HAP-1 (cell line): ENCODE data around the gene YWHAH.

ENCODE experiments used
- DNase-seq, 2 experiments: peaks; one replicate each; pipeline ENCODE4 v3.0.0-alpha.2; 2016 to 2020; ENCODE audit warnings: low spot score in 2 of 2
- H3K27me3 ChIP-seq: fragments of 250-450 bp; sonication (Bioruptor Pico); 2 replicates; pipeline ENCODE4 v1.5.1; 2020; ENCODE audit warnings: low read depth, mild to moderate bottlenecking, moderate library complexity
- H3K36me3 ChIP-seq: fragments of 250-450 bp; sonication (Bioruptor Pico); replicated peaks from 2 replicates; pipeline ENCODE4 v1.5.1; 2020; ENCODE audit warnings: mild to moderate bottlenecking
- H3K4me1 ChIP-seq: fragments of 250-450 bp; sonication (Bioruptor Pico); 2 replicates; pipeline ENCODE4 v1.5.1; 2020; ENCODE audit warnings: mild to moderate bottlenecking
- H3K4me3 ChIP-seq: fragments of 250-450 bp; sonication (Bioruptor Pico); 2 replicates; pipeline ENCODE4 v1.5.1; 2020; ENCODE audit warnings: mild to moderate bottlenecking, moderate library complexity
- H3K9me3 ChIP-seq: fragments of 250-450 bp; sonication (Bioruptor Pico); 2 replicates; pipeline ENCODE4 v1.5.1; 2020; ENCODE audit warnings: mild to moderate bottlenecking, moderate library complexity
- in situ Hi-C: fragments of 300-500 bp; cut with MboI; formaldehyde crosslinking; loops from 3 replicates; pipeline ENCODE4 v1.14.3; 2020; ENCODE audit warnings: low sequenced_read_pairs, inconsistent platforms, mixed read lengths

Gene YWHAH

DNA sequence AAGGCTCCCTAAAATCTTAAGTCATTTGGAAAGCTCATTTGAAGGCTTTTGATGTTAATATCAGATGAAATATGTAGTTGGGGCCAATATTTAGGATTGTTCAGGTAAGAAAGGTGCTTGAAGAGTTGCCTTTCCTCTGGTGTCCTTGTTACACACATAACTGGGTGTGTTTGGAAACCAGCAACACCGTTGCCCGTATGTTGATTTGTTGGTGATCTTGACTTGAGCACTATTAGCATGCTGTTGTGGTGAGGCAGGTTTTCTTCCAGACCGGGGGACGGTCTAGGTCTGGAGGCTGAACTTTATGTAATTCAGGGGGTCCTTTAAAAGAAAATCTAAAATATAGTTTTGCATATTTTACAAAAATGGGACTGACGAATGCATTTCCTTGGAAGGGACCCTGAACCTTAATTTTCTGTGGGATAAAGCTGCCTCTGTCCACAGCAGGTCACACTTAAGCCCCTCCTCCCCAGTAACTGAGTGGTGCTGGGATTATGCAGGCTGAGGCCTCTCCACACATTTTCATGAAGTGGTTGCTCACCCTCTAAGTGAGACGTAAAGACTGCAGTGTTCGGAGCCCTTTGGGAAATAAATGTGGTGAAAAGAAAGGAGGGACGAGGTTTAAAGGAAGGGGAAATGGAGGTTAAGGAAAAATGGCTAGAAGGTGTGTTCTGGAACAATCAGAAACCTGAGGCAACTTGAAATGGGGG, 1.8 kb downstream of the YWHAH start:
- Histone ChIP-seq H3K9me3 (no peaks in the 10 kb centered on the region), H3K4me1 (peaks cover 11% of the 10 kb centered on the region), H3K27me3 (no peaks in the 10 kb centered on the region), H3K4me3 (peak overlapping the region; percentile 79), H3K36me3 (peaks cover 42% of the 10 kb centered on the region)
- in situ Hi-C loops: loop anchor here (10.0 kb wide), 1 partner anchor 191 kb away; the partner anchor contains the start of genes DEPDC5 and PRR14L
- DNase-seq: peak; percentile 41 to 58

DNA sequence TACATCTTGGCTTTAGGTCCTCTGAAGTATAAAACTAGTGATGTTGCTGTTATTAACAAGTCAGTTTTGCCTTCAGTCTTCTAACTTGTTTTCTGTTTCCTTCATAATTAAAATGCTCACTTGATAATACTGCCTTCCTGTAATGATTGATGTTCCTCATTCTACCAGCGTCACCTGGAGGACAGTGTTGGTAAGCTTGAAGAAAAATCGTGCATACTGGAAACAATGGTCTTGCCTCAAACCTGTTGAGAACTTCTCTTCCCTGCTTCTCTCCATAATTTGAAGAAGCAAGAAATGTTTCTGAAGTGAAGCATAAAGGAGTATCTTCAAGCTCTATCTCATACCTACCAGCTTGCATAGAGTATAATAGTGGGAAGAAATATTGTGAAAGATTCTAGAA, 3.0 kb downstream of the YWHAH start:
- in situ Hi-C loops: loop anchor here (10.0 kb wide), 1 partner anchor 192 kb away; the partner anchor contains the start of genes DEPDC5 and PRR14L
- Histone ChIP-seq H3K4me1 (peaks cover 11% of the 10 kb centered on the region), H3K9me3 (no peaks in the 10 kb centered on the region), H3K4me3 (no peak overlapping the region), H3K36me3 (peaks cover 49% of the 10 kb centered on the region), H3K27me3 (no peaks in the 10 kb centered on the region)
- DNase-seq: peak in 1 of 2 experiments; percentile 34

DNA sequence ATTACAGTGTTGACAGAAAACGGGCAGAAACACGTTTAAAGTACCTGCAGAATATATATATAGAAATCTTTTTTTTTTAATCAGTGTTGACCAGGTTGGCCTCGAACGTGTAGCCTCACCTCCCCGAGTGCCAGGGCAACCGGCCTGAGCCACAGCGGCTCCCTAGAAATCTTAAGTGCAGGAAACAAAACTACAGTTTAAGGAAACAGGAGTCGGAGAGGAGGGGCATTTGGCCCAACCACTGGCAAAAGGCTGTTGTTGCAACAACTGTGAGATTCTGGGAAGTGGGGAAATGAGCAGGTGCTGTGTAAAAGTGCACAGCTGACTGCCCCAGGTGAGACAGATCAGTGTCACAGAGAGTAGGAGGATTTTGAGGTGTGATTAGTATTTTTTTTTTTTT, 3.7 kb downstream of the YWHAH start:
- Histone ChIP-seq H3K27me3 (no peaks in the 10 kb centered on the region), H3K4me3 (no peak overlapping the region), H3K9me3 (no peaks in the 10 kb centered on the region), H3K36me3 (peaks cover 51% of the 10 kb centered on the region), H3K4me1 (peaks cover 11% of the 10 kb centered on the region)
- DNase-seq: no peak
- in situ Hi-C loops: loop anchor here (10.0 kb wide), 1 partner anchor 193 kb away; the partner anchor contains the start of genes DEPDC5 and PRR14L

DNA sequence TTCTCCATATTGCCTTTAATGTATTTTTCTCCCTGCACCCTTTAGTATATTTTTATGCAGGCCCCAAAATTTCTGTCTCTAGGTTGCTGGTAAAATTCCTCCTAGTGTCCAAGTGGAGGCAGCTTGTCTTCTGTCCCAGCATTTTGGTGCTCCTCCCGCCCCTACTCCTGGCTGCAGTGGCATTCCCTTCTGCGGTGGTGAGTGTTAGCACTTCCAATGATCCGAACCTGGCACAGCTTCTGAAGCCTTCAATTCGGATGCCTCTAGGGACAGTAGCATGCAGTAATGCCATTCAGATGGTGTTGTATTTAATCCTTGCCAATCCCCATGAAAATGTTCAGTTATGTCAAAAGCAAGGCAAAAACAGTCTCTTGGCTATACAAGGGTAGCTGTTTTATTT, 5.9 kb downstream of the YWHAH start:
- Histone ChIP-seq H3K4me1 (peaks cover 6% of the 10 kb centered on the region; the same call in 1 of the 2 replicates), H3K4me3 (no peak overlapping the region), H3K27me3 (no peaks in the 10 kb centered on the region), H3K36me3 (peaks cover 53% of the 10 kb centered on the region), H3K9me3 (no peaks in the 10 kb centered on the region)
- in situ Hi-C loops: no loop called here
- no peak for DNase-seq

DNA sequence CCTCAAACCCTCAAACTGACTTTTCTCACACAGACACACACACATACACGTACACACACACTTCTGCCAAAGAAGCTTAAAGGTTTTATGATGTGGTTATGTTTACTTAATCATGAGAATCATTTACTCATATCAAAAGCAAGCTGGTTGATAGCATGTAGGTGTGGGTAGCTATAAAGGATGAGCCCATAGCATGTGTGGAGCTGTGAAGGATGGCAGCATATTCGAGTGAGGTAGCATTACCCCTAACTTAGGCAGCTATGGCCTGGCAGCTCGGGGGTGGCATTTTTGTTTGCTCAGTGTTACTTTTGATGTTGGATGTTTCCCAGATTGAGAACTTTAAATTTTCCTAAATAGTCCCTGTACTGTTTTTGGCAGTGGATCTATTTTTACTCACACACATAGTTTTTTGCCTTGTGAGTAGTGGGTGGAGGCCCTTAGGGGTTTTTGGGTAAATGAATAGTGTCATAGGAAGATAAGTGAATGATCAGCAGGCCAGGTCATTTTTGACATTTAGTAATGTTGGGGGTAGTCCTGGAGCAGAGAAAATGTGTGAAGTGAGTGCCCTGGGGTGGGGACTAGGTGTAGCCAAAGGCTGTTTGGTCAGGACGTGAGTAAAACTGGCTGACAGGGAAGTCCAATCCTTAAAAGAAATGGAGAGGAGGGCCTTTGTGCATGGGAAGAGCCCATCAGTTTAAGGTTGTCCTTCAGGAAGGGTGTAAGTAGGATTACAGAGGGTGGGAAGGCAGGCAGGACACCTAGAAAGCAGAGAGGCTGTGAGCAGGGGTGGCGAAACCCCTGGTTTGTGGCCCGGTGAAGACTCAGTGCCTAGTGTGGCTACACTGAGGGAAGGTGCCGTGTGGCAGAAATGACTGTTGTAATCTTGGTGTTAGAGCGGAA, 7.1 kb downstream of the YWHAH start:
- H3K4me3 ChIP-seq: no peak overlapping the region
- H3K36me3 ChIP-seq: peaks cover 62% of the 10 kb centered on the region
- H3K9me3 ChIP-seq: no peaks in the 10 kb centered on the region
- H3K27me3 ChIP-seq: no peaks in the 10 kb centered on the region
- DNase-seq: no peak
- in situ Hi-C loops: no loop called here
- H3K4me1 ChIP-seq: peaks cover 5% of the 10 kb centered on the region; the same call in 1 of the 2 replicates

DNA sequence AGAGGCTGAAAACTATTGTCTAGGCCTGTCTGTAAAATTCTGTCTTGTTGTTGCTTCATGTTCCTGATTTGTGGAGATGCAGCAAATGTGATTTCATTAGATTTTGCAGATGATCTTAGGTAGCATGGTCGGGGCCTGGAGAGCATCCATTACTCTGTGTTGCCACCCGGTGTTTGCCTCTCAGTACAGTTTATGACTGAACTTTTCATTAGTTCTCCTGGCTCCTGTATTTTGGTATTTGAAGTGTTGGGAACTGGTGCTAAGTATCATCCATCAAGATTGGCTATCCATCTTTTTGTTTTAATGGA, 7.7 kb downstream of the YWHAH start:
- Histone ChIP-seq H3K4me3 (no peak overlapping the region), H3K27me3 (no peaks in the 10 kb centered on the region), H3K9me3 (no peaks in the 10 kb centered on the region), H3K4me1 (no peaks in the 10 kb centered on the region; the same call in 1 of the 2 replicates), H3K36me3 (peaks cover 62% of the 10 kb centered on the region)
- in situ Hi-C loops: no loop called here
- DNase-seq: no peak

DNA sequence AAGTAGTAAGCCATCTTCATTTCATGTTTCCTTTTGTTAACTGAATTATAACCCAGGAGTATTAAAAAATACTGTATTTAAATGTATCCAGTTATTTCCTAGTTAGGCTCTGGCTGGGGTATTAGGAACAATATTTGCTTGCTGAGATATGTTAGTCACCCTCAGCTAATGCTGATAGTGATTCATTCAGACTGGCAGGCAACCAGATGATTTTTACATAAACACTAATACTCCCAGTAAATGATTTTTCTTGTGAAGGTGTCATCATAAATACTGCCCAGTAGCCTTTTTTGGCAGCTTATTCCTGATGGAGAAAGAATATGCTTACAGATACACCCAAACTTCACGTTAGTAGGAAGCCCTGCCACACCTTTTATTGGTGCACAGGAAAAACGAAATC, 8.1 kb downstream of the YWHAH start:
- Histone ChIP-seq H3K4me3 (no peak overlapping the region), H3K4me1 (no peaks in the 10 kb centered on the region), H3K27me3 (no peaks in the 10 kb centered on the region), H3K9me3 (no peaks in the 10 kb centered on the region), H3K36me3 (peaks cover 62% of the 10 kb centered on the region)
- no peak for DNase-seq
- in situ Hi-C loops: no loop called here

DNA sequence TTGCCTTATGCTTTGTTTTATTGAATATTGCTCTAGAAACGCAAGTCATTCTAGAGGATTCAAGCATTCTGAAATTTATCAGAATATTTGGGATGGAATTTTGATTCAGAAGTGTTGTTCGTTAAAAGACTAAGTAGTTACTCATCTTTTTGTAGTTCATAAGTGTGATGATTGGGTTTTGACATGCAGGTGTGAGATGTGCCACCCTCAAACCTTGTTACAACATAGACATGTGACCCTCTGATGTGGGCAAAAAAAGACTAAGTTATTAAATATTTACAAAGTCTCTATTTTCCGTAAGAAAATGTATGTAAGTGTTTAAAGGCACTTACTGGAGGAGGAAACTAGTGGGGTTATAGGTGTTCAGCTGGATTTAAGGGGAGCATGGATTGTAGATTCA, 8.9 kb downstream of the YWHAH start:
- peaks cover 62% of the 10 kb centered on the region for H3K36me3 ChIP-seq

DNA sequence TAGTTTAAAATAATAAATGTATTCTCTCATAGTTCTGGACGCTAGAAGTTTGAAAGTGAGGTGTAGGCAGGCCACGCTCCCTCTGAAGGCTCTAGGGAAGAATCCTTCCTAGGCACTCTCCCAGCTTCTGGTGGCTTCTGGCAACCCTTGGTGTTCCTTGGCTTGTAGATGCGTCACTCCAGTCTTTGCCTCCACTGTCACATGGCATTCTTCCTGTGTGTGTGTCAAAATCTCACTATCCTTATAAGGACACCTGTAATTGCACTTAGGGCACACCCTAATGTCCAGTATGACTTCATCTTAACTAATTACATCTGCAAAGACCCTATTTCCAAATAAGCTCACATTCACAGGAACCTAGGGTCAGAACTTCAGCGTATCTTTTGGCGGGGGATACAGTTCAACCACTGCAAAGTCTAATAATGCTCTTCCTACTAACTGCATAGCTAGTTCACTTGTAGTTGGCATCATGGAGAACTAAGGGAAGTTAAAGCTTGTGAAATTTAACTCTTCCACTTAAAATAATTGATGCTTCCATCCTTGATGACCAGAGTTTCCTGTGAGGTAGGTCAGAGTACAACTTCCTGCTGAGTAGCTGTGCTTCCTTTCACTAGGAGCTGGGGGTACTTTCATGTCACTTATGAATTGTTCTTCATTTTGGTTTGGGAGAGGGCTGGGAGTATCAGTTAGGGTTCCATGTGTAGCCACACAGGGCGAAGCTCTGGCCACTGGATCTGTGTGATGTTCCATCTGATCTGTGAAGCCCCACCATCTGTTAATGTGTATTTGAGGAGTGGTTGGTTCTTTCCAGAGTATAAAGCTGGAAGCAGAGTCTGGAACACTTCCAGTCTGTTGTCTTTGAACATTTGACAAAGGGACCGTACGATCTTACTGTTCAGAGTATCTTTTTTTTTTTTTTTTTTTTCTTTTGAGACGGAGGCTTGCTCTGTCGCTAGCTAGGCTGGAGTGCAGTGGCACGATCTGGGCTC, 10.5 kb downstream of the YWHAH start:
- Histone ChIP-seq H3K9me3 (no peaks in the 10 kb centered on the region), H3K27me3 (no peaks in the 10 kb centered on the region), H3K36me3 (peaks cover 53% of the 10 kb centered on the region), H3K4me1 (0 out of 2 replicates have a peak, but pooled peaks cover under 1% of the 10 kb centered on the region), H3K4me3 (no peak overlapping the region)
- no peak for DNase-seq
- in situ Hi-C loops: no loop called here

More for the DNA sequence above, 8.9 kb downstream of the YWHAH start:
- no peaks in the 10 kb centered on the region for H3K9me3 ChIP-seq
- no peaks in the 10 kb centered on the region for H3K4me1 ChIP-seq
- H3K27me3 ChIP-seq: no peaks in the 10 kb centered on the region
- in situ Hi-C loops: no loop called here
- no peak for DNase-seq
- no peak overlapping the region for H3K4me3 ChIP-seq

DNA sequence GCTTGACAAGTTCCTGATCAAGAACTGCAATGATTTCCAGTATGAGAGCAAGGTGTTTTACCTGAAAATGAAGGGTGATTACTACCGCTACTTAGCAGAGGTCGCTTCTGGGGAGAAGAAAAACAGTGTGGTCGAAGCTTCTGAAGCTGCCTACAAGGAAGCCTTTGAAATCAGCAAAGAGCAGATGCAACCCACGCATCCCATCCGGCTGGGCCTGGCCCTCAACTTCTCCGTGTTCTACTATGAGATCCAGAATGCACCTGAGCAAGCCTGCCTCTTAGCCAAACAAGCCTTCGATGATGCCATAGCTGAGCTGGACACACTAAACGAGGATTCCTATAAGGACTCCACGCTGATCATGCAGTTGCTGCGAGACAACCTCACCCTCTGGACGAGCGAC, 12.0 kb downstream of the YWHAH start:
- H3K9me3 ChIP-seq: no peaks in the 10 kb centered on the region
- no peak for DNase-seq
- peaks cover 12% of the 10 kb centered on the region for H3K4me1 ChIP-seq
- H3K36me3 ChIP-seq: peaks cover 41% of the 10 kb centered on the region
- no peak overlapping the region for H3K4me3 ChIP-seq
- in situ Hi-C loops: no loop called here
- no peaks in the 10 kb centered on the region for H3K27me3 ChIP-seq

DNA sequence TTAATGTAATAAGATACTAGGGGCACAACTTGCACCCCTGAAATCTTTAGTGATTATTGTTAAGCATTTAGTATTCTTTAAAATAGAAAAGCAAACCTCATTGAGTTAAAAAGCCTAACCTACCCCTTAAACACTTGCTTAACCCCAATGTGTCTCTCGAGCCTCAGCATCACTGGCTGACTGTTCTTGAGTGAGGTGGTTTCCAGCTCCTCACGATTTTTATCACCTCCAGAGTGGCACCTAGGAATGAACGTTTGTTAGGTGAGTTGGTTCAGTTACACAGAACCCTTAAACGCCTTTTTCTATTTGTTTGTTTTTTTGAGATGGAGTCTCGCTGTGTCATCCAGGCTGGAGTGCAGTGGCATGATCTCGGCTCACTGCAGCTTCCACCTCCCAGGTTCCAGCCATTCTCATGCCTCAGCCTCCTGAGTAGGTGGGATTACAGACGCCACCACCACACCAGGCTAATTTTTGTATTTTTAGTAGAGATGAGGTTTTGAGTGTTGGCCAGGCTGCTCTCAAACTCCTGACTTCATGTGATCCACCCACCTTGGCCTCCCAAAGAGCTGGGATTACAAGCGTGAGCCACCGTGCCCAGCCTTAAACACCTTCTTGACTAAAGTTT, 13.7 kb downstream of the YWHAH start:
- H3K4me3 ChIP-seq: no peak overlapping the region
- no peaks in the 10 kb centered on the region for H3K27me3 ChIP-seq
- H3K36me3 ChIP-seq: peaks cover 34% of the 10 kb centered on the region
- peaks cover 12% of the 10 kb centered on the region for H3K4me1 ChIP-seq
- in situ Hi-C loops: no loop called here
- H3K9me3 ChIP-seq: no peaks in the 10 kb centered on the region
- no peak for DNase-seq

DNA sequence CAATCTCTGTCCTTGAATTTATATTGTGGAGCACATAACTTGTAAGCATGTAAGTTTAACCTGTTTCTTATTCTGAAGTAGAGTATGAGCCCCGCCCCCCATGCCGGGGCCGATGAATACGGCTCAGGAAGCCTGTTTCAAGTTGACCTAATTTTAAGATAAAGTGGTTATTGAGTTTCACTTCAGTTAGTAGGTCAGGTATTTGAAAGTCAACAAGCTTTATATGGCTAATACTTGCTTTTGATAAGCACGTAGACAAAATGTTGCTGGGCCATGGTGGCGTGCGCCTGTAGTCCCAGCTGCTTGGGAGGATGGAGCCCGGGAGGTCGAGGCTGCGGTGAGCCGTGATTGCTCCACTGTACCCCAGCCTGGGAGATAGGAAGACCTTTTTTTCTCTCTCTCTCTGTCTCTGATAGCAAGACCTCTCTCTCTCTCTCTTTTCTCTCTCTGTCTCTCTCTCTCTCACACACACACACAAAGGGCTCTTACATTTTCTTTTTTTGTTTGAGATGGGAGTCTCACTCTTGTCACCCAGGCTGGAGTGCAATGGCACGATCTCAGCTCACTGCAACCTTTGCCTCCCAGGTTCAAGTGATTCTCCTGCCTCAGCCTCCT, 14.4 kb downstream of the YWHAH start:
- H3K4me3 ChIP-seq: no peak overlapping the region
- no peaks in the 10 kb centered on the region for H3K27me3 ChIP-seq
- peaks cover 33% of the 10 kb centered on the region for H3K36me3 ChIP-seq
- peaks cover 12% of the 10 kb centered on the region for H3K4me1 ChIP-seq
- DNase-seq: no peak
- H3K9me3 ChIP-seq: no peaks in the 10 kb centered on the region
- in situ Hi-C loops: no loop called here
